GM18508 (cell line): Measurements from ENCODE around the gene UQCR11.

ENCODE experiments used
- ATAC-seq: cut with Tn5 transposase; IDR thresholded peaks from one replicate; pipeline ENCODE4 v1.9.1; 2021; ENCODE audit warnings: moderate number of reproducible peaks; ENCODE audit not compliant: insufficient read depth, unreplicated experiment

Gene UQCR11

DNA sequence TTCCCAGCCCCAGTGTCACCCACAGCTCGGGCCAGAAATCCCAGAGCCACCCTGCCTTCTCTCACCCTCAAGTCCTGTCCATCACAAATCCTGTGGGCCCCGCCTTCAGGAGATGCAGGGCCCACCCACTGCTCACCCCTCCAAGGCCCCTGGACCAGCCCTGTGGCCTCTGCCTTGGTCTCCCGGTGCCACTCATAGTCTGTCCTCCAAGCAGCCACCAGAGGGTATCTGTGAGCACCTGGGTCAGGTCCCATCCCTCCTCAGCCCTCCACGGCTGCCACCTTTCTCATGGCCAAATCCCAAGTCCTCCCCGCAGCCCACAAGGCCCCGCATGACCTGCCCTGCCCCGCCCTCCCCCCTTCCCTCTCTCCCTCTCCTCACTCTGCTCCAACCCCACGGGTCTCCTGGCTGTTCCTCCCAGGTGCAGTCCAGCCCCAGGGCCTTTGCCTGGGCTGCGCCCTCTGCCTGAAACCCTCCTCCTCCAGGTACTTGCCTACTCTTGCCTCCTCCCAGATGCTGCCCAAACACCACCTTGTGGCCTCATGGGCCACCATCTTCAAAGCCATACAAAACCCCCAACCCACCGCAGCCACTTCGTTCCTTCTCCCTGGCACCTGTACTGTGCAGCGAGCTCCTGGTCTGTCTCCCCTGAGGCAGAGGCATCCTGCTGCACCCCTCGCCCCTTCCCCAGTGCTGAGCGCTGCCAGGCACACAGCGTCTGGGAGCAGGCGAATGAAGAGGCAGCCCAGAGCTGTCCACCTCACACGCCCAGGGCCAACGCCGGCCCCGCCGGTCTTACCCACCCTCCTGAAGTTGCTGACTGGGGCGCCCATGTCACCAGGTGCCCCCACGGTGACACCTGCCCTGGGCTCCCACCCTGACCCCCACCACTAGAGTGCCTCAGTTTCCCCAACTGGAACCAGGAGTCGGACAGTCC is 13.2 kb upstream of the UQCR11 start:
- no peak for ATAC-seq

DNA sequence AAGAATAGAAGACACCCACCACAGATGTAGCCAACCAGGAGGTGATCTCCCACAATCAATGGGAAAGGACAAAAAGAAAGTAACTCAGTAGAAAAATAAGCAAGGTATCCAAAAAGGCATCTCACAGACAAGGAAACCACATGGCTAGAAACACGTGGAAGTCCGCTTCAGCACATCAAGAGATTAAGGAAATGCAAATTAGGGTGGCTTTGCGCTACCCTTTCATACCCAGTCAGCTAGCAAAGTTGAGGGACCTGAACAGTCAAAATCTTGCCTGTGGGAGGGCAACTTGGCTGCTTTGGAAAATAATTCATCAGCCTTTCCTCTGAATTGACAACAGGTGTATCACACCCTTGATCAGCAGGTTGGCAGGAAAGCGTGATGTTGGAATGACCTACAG is 11.6 kb upstream of the UQCR11 start:
- ATAC-seq: no peak

DNA sequence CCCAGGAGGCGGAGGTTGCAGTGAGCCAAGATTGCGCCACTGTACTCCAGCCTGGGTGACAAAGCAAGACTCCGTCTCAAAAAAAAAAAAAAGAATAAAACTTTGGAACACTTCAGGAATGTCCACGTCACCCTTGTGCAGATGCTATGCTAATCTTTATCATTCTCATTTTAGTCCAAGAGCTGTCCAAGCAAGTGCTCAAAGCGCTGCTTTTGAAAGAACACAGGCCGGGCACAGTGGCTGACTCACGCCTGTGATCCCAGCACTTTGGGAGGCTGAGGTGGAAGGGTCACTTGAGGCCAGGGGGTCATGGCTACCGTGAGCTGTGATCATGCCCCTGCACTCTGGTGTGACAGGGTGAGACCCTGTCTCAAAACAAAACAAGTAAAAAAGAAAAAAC is 11.1 kb upstream of the UQCR11 start:
- no peak for ATAC-seq

DNA sequence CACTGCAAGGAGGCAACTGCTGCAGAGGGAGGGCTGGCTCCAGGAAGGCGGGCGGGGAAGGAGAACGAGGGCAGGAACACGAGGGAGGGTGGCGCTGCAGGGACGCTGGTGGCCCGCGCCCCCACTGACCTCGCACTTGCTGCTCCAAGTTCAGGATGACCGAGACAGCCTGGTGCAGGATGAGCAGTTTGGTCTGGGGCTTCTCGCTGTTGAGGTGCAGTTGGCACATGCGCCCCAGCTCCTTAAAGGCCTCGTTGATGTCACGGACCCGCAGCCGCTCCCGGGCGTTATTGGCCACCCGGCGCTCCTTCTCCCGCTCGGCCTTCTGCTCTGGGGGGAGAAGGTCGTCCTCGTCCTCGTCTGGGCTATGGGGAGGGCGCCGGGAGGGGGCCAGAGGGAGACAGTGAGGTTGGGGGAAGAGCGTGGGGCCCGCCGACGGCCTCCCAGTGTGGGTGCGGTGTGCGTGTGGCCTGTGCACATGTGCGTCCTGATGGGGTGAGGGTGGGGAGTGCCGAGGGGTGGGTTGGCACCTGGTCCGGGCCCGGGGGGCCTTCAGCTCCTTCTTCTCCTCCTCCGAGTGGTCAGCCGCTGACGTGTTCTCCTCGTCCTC is 10.0 kb upstream of the UQCR11 start:
- no peak for ATAC-seq

DNA sequence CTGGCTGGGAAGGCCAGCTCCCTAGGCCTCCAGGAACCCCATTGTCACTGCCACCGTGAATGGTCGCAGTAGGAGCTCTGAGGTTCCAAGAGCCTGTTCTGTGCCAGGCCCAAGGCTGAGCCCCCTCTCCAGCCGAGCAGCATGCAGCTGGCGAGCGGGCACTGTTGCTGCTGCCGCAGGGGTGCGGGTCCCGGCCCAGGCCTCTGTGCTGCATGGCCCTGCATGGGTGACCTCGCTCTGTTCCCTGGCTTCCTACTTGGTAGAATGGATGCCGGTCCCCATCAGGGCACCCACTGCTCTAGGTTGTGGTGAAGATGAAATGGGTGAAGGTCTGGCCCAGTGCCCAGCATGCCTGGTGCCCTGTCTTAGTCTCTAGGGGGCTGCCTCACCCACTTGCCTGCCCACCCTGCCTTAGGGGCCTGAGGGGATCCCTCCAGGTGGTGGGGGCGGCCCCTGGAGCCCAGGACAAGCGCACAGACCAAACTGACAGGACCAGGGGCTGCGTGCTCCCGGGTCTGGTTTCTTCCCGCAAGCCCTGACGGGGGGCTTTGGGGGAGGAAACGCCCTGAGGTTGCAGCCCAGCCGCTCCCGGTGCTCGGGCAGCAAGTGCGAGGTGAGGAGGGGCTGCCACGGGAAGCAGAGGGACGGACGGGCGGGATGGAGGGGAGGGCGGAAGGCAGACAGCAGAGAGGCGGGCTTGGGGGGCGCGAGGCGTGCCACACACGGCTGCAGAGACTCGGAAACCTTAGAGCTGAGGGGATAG is 8.7 kb upstream of the UQCR11 start:
- ATAC-seq: no peak

DNA sequence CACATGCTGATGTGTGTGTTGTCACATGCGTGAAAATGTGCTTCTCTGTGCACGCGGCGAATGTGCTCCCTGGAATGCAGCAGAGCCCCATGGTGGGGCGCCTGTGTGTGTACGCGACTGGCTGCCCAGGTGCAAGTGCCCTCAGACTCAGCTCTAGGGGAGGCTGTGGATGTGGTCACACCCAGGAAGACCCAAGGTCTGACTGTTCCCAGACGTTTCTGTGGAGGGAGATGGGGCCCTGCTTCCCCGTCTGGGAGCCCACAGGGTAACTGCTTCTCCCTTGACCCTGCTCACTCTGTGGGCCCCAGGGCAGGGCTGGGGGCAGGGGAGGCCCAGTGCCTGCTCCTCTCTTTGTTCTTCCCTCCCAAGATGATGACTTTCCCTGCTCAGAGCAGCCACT is 7.9 kb upstream of the UQCR11 start:
- no peak for ATAC-seq

DNA sequence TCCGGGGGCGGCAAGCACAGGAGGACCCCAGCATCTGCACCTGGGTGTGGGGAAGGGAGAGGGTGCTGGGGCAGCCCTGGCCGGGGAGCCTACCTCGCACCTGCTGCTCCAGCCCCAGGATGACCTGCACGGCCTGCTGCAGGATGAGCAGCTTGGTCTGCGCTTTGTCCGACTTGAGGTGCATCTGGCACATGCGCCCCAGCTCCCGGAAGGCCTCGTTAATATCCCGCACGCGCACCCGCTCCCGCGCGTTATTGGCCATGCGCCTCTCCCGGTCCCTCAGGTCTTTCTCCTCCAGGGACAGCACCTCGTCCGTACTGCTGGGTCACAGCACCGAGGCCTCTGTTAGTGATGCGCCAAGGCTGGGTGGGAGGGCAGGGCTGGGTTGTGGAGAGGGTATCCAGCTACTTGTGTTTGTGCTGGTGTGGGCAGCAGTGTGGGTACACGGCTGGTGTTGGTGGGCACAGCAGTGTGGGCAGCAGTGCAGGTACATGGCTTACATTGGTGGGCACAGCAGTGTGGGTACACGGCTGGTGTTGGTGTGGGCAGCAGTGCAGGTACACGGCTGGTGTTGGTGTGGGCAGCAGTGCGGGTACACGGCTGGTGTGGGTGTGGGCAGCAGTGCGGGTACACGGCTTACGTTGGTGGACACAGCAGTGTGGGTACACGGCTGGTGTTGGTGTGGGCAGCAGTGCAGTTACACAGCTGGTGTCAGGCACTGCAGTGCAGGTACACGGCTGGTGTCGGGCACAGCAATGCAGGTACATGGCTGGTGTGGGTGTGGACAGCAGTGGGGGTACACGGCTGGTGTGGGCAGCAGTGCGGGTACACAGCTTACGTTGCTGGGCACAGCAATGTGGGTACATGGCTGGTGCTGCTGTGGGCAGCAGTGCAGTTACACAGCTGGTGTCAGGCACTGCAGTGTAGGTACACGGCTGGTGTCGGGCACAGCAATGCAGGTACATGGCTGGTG is 7.1 kb upstream of the UQCR11 start:
- ATAC-seq: no peak

DNA sequence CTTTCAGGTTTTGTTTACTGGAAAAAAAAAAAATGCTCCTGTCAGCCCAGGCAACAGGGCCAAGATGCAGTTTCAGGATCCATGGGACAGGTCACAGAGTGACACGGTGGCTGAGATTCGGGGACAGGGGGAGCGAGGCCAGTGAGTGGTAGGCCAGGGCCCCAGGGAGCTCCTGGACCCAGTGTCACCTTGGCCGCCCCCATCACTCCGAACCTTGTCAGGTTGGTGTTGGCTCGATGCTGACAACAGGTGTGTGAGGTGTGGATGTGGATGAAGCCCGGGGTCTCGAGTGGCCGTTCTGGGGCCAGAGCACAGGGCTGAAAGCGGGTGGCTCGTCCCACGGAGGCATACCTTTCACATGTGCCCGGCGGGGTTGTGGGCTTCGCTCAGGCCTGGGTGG is 6.1 kb upstream of the UQCR11 start:
- no peak for ATAC-seq

DNA sequence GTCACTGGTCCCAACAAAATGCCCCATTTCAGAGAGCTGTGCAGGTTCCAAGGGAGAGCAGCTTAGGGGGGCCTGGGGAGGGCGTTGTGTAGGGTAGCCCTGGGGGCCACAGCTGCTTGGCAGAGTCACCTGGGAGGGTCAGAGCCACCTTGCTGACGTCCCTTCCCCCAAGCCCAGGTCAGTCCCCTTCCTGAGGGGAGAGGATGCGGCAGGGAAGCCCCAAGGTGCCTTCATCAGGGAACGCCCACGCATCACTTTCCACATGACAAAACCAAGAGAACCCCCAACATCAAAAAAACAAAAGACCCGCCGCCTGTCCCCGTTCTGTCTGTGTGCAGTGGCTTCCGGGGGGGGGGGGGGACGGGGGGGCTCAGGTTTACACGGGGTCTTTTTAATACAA is 5.3 kb upstream of the UQCR11 start:
- ATAC-seq: no peak

DNA sequence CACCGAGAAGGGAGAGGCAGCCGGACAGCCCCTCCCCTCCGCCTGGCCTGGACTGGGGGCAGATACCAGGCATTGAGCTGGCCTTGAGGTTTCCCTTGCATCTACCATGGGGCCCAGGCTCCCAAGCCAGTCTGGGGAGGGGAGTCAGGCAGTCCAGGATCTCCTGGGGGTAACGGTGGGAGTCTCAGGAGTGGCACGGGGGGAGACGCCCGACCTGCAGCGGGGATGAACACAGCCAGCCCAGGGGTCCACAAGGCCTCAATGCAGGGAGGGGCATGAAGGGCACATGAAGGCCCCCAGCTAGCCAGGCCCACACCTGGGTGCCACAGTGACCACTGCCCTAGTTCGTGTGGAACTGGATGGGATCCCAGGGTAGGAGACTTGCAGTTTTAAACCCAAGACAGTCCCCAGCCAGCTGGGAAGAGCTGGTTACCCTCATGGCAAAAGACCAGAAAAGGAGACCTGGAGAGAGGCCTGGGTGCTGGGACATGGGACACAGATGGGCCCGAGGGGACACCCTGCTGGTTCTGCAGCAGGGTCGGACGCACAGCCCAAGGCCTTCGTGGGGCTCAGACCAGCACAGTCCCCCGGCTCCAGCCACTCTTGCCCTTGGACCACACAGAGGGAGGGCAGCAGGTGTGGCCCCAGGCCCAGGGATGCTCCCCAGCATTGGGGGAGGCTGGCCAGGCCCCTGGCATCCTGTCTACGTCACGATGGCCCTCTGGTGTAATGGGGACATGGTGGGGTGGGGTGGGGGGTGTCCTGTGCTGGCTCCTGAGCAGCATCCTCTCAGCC is 4.6 kb upstream of the UQCR11 start:
- no peak for ATAC-seq

DNA sequence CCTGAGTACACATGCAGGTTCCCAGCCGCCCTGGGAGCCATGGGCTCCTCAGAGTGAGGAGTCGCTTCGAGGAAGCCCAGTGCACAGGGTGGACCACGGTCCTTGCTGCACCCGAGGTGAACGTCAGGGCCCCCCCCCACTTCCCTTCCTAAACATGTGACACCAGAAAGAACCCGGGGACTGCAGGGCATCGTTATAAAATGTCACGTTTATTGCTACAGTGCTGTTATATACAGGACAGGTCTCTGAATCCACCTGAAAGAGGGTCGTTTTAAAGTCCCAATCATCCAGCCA is 3.8 kb upstream of the UQCR11 start:
- ATAC-seq: no peak

DNA sequence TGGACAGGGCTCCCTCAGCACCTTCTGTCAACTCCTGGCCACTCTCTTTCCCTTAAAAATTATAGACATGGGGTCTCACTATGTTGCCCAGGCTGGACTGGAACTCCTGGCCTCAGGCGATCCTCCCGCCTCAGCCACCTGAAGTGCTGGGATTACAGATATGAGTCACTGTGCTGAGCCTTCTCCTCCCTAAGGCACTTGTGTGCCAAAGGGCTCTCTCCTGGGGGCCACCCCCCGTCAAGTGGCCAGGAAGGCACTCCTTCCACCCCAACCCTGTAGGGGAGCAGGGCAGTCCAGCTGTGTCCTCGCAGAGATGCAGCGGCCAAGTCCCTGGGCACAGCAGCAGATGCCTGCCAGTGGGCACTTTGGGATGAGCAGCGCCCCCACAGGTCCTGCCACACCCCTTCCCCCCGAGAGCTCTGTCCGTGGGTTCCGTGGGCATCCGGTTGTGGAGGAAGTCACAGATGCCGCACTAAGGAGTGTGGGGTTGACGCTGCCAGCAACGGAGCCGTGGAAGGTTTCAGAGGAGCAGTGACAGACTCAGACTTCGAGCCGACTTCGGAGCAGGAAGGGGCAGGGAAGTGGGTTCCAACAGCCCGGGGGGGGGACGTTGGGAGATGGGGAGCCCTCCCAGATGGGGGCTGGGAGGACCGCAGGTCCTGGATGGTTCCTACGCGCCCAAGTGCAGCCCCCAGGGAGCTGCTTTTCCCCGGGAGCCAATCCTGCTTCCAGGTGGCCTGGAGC is 3.3 kb upstream of the UQCR11 start:
- ATAC-seq: no peak

DNA sequence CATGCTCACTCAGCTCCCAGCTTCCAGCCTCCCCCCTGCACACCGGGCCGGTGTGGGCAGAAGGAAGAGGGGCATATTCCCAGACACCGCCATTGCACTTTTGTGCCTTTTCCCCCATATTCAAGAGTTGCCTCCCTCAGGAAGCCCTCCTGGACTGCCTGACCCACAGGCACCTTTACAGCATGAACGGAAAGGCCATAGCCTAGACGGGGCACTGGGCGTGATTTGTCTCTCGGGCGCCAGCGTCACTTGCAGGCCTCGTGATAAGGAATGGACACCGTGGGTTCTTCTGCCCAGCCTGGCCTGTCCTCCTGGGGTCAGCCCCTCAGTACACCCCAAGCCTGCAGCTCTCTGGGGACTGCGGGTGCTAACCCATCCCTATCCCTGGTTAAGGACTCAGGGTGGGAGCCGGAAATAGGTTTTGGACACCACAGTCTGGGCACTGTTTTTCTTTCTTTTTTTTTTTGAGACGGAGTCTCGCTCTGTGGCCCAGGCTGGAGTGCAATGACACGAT is 933 bp upstream of the UQCR11 start:
- no peak for ATAC-seq

DNA sequence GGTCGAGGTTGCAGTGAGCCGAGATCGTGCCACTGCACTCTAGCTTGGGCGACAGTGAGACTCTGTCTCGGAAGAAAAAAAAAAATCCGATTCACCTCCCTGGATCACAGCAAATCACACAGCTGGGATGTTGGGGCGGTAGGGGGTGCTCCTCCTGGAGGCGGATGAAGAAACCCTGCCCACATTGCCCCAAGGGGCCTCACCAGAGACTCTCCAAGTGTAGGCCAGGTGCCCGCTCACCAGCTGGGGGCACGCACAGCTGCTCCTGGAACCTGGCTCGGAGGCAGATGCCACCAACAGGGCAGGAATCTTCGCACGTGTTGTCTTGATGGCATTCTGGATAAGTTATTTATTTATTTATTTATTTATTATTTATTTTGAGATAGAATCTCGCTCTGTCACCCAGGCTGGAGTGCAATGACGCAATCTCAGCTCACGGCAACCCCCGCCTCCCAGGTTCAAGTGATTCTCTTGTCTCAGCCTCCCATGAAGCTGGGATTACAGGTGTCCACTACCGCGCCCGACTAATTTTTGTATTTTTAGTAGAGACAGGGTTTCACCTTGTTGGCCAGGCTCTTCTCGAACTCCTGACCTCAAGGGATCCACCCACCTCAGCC is 3.1 kb downstream of the UQCR11 start:
- no peak for ATAC-seq

DNA sequence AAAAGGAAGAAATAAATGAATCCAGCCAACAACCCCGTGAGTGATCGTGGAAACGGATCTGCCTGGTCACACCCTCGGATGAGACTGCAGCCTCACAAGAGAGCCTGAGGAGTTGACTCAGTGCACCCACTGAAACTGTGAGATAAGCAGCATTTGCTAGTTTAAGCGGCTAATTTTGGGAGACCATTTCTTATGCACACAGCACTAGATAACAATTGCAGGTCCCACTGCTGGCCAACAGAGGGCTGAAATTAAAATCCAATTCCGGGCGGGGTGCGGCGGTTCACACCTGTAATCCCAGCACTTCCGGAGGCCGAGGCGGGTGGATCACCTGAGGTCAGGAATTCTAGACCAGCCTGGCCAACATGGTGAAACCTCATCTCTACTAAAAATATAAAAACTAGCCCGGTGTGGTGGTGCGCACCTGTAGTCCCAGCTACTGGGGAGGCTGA is 3.6 kb downstream of the UQCR11 start:
- ATAC-seq: no peak

DNA sequence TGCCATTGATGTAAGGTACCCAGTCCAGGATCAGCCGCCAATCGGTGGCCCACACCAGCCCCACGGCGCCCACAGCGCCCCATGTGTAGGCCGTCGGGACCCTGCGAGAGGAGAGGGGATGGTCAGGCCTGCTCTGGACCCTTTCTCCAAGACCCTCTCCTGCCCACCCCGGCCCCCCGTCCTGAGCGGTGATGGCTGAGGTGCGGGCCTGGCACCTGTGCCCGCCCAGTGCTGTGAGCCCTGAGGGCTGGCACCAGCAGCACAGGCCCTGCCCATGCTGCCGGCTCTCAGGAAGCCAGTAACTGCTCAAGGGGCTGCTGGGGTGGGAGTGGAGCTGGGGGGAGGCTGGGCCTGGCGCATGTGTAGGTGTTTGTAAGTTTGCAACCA is 5.8 kb downstream of the UQCR11 start:
- ATAC-seq: no peak

DNA sequence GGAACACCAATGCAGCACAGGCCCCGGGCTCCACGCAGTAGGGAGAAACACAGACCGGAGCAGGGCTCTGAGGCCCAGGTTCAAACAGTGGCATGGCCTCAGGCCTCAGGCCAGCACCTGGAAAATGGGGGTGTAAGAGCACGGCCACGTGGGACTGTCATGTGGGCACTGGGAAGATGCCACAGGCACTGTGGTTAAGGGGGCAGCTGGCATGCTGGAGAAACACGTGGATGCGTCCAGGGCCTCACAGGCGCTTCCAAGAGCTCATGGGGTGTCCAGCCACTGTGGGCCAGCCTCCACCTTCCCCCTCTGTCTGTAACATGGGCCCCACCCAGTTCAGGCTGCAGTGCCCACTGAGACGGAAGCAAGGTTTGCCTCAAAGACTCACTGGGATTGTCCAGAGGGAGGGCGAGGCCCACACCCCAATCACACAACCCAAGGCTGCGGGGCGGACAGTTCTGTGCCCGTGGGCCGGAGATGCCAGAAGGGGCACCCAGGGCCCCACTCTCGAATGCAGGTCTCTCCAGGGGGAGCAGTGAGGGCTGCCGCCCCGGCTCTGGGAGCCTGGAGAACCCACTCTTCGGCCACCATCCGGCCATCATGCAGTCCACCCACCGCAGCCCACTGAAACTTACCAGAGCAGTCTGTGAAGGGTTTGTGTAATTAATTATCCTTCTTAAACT is 6.3 kb downstream of the UQCR11 start:
- ATAC-seq: no peak

DNA sequence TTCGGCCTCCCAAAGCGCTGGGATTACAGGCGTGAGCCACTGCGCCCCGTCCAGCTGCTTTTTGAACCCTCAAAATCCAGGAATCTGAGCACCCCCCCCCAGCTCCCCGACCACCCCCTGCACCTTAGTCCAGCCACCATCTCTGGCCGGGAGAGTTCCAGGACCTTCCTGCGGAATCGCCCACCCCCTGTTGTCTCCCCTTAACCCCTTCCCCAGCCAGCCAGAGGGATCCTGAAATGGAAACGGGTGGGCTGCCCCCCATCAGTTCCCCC is 11.8 kb downstream of the UQCR11 start:
- ATAC-seq: no peak
